Uterus (tissue), 4 donors: ENCODE results near the gene FOXO1. TPM values are rescaled to one million over a fixed set of nuclear protein-coding genes. Genes with fewer than 3 reads are reported as not detected.
A peak's percentile ranks its signal among the peaks of the same experiment; 100 is the strongest.

ENCODE experiments used
- DNase-seq, 2 donors: peaks; one replicate each; pipeline ENCODE4 v3.0.0-alpha.2; 2019 to 2020
- H3K27ac ChIP-seq, 2 donors: fragments of 200-600 bp; sonication (generic); 1 replicate in 1 of 2; 2 replicates in 1 of 2; pipeline ENCODE4 v1.5.1; 2016 to 2018
- H3K27me3 ChIP-seq, 2 donors: fragments of 200-600 bp; sonication (generic); one replicate each; pipeline ENCODE4 v1.5.1; 2018 to 2019; ENCODE audit warnings: control low read depth in 1 of 2
- H3K36me3 ChIP-seq, 2 donors: fragments of 200-600 bp; sonication (generic); one replicate each; pipeline ENCODE4 v1.5.1; 2019; ENCODE audit warnings: control low read depth in 1 of 2
- H3K4me1 ChIP-seq, 2 donors: fragments of 200-600 bp; sonication (generic); one replicate each; pipeline ENCODE4 v1.5.1; 2018 to 2019; ENCODE audit warnings: control low read depth in 1 of 2
- H3K4me3 ChIP-seq, 2 donors: fragments of 200-600 bp; sonication (generic); 1 replicate in 1 of 2; 2 replicates in 1 of 2; pipeline ENCODE4 v1.5.1; 2018 to 2019; ENCODE audit warnings: mild to moderate bottlenecking in 1 of 2
- H3K9me3 ChIP-seq, 2 donors: fragments of 200-600 bp; sonication (generic); one replicate each; pipeline ENCODE4 v1.5.1; 2019; ENCODE audit warnings: control low read depth in 1 of 2
- CTCF ChIP-seq, 4 experiments: fragments of 200-600 bp in 2 of 4; fragments of 450-650 bp in 2 of 4; sonication (generic) in 2 of 4; IDR thresholded peaks; one replicate each; pipeline ENCODE4 v1.5.1; 2016 to 2019; ENCODE audit warnings: antibody characterized with exemption in 4 of 4, mild to moderate bottlenecking in 2 of 4, moderate library complexity in 1 of 4
- POLR2A ChIP-seq, 2 donors: fragments of 450-650 bp; IDR thresholded peaks; one replicate each; pipeline ENCODE4 v1.6.1; 2016; ENCODE audit warnings: antibody characterized with exemption in 2 of 2, mild to moderate bottlenecking in 1 of 2, moderate library complexity in 1 of 2
- intact Hi-C: fragments of 100-400 bp; cut with DNase I; formaldehyde crosslinking; loops from one replicate; pipeline ENCODE4 v1.15.1; 2023; ENCODE audit warnings: low total_unique reads
- total RNA-seq, 4 donors: library from RNA; depleted of rRNA in 3 of 4; stranded (reverse); fragments of >200 nt in 3 of 4; gene quantifications; one replicate each; pipeline versions ENCODE4 v1.1.0 to v1.2.4, GENCODE V29; 2014 to 2023
- donor health status: DM: yes; HTN: yes; CAD: no.

FOXO1 gene
- total RNA-seq, 4 donors from 2014 or later = 46.8 to 130 (median 60.9) TPM

- Histone ChIP-seq H3K27me3 (no peaks in the 10 kb centered on the region), H3K9me3 (no peaks in the 10 kb centered on the region), H3K36me3 (no peaks in the 10 kb centered on the region), H3K4me3 (no peak overlapping the region), H3K4me1 (peaks cover 0 to 27% of the 10 kb centered on the region in 2 donors), H3K27ac (peak overlapping the region; percentile 43 to 62)
- intact Hi-C loops = no loop called here
- TF ChIP-seq CTCF (IDR thresholded peaks at IDR 0.05) = peak in 1 of 4 experiments; percentile 6
- no peak for TF ChIP-seq POLR2A (IDR thresholded peaks at IDR 0.05)
- DNase-seq = no peak
These were observed 12.7 kb downstream of the FOXO1 start for GRCh38 chr13:40653527-40654318.

- TF ChIP-seq CTCF (IDR thresholded peaks at IDR 0.05) (no peak), POLR2A (IDR thresholded peaks at IDR 0.05) (no peak)
- Histone ChIP-seq H3K36me3 (no peaks in the 10 kb centered on the region), H3K4me3 (no peak overlapping the region), H3K9me3 (no peaks in the 10 kb centered on the region), H3K27ac (peak overlapping the region; percentile 43 to 62), H3K27me3 (no peaks in the 10 kb centered on the region), H3K4me1 (peaks cover 0 to 27% of the 10 kb centered on the region in 2 donors)
- intact Hi-C loops = no loop called here
- DNase-seq = no peak
These were observed 13.9 kb downstream of the FOXO1 start for GRCh38 chr13:40652588-40652940.

DNA sequence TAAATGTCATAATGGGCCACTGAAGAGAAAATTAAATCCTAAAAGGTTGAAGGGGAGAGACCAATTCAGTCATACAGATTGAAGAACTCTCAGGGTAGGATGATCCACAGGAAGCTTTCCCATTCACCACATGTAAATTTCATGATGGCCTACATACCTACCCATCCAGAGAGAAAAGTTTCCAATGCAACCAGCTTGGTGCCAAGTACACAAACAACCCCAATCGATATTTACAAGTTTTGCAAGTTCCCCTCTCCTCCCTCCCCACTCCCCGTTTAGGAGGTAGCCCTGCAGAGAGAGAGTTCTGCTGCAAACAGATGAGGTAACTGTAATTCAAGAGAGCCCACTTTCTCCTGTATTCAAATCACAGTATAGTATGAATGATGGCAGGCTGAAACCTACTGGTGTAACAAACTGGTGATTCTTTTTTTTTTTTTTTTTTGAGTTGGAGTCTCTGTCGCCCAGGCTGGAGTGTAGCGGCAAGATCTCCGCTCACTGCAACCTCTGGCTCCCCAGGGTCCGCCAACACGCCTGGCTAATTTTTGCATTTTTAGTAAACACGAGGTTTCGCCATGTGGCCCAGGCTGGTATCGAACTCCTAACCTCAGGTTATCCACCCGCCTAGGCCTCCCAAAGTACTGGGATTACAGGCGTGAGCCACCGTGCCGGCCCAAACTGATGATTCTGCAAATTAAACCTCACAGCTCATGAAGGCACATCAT lies 14.4 kb downstream of the FOXO1 start:
- H3K9me3 ChIP-seq = no peaks in the 10 kb centered on the region
- H3K4me3 ChIP-seq = no peak overlapping the region
- DNase-seq = no peak
- no peaks in the 10 kb centered on the region for H3K27me3 ChIP-seq
- intact Hi-C loops = no loop called here
- TF ChIP-seq POLR2A (IDR thresholded peaks at IDR 0.05) = no peak
- TF ChIP-seq CTCF (IDR thresholded peaks at IDR 0.05) = no peak
- no peaks in the 10 kb centered on the region for H3K36me3 ChIP-seq
- H3K27ac ChIP-seq = no peak overlapping the region
- peaks cover 0 to 27% of the 10 kb centered on the region in 2 donors for H3K4me1 ChIP-seq

GRCh38 chr13:40648841-40649240 lies 17.6 kb downstream of the FOXO1 start:
- no peak for DNase-seq
- TF ChIP-seq POLR2A (IDR thresholded peaks at IDR 0.05) (no peak), CTCF (IDR thresholded peaks at IDR 0.05) (no peak)
- H3K27ac ChIP-seq = peak overlapping the region; percentile 21 to 33
- no peaks in the 10 kb centered on the region for H3K36me3 ChIP-seq
- intact Hi-C loops = no loop called here
- H3K27me3 ChIP-seq = no peaks in the 10 kb centered on the region
- no peaks in the 10 kb centered on the region for H3K9me3 ChIP-seq
- H3K4me1 ChIP-seq = peaks cover 16 to 34% of the 10 kb centered on the region in 2 donors
- H3K4me3 ChIP-seq = no peak overlapping the region

- TF ChIP-seq POLR2A (IDR thresholded peaks at IDR 0.05) (no peak), CTCF (IDR thresholded peaks at IDR 0.05) (no peak)
- no peaks in the 10 kb centered on the region for H3K27me3 ChIP-seq
- peaks cover 16 to 33% of the 10 kb centered on the region in 2 donors for H3K4me1 ChIP-seq
- peak overlapping the region in 1 of 2 donors; percentile 33 for H3K27ac ChIP-seq
- no peak overlapping the region for H3K4me3 ChIP-seq
- intact Hi-C loops = no loop called here
- no peak for DNase-seq
- no peaks in the 10 kb centered on the region for H3K36me3 ChIP-seq
- H3K9me3 ChIP-seq = no peaks in the 10 kb centered on the region
These were observed 18.4 kb downstream of the FOXO1 start for GRCh38 chr13:40648040-40648439.
